Measurements from ENCODE around the gene PDCD11.
"Not testable (repeated sequence)": the region's sequence is repeated elsewhere in the genome, so short reads cannot be mapped to it uniquely, and the experiment has no call there.

PDCD11 gene

GRCh38 chr10:103416436-103417147, 20.2 kb downstream of the PDCD11 start:
- H3K27ac ChIP-seq (ENCODE audit: insufficient read depth, low read length, poor library complexity, severe bottlenecking): no peak overlapping the region
- no peaks in the 10 kb centered on the region for H3K27me3 ChIP-seq (replicated peaks; ENCODE audit: control insufficient read depth, insufficient read depth, low read length, poor library complexity, severe bottlenecking)
- no peaks in the 10 kb centered on the region for H3K9me3 ChIP-seq (ENCODE audit: control insufficient read depth, low read length)
- peaks cover 90% of the 10 kb centered on the region for H3K36me3 ChIP-seq (ENCODE audit: control insufficient read depth, insufficient read depth, low read length)
- peak; percentile 28 to 60 (median 31) for DNase-seq
- no peak overlapping the region for H3K4me3 ChIP-seq (ENCODE audit: insufficient read depth, low read depth, low read length, poor library complexity, severe bottlenecking)
- H3K4me1 ChIP-seq (ENCODE audit: control insufficient read depth, insufficient read depth, low read length, poor library complexity, severe bottlenecking): no peaks in the 10 kb centered on the region

- not testable (repeated sequence) for H3K9me3 ChIP-seq (ENCODE audit: control insufficient read depth, low read length); H3K4me3 ChIP-seq (ENCODE audit: insufficient read depth, low read depth, low read length, poor library complexity, severe bottlenecking); DNase-seq; H3K27me3 ChIP-seq (replicated peaks; ENCODE audit: control insufficient read depth, insufficient read depth, low read length, poor library complexity, severe bottlenecking); H3K27ac ChIP-seq (ENCODE audit: insufficient read depth, low read length, poor library complexity, severe bottlenecking); H3K4me1 ChIP-seq (ENCODE audit: control insufficient read depth, insufficient read depth, low read length, poor library complexity, severe bottlenecking)
- H3K36me3 ChIP-seq (ENCODE audit: control insufficient read depth, insufficient read depth, low read length): peaks cover 88% of the 10 kb centered on the region
Measured at GRCh38 chr10:103417148-103417469, 20.7 kb downstream of the PDCD11 start.

GRCh38 chr10:103417601-103418000, 21.2 kb downstream of the PDCD11 start:
- Histone ChIP-seq H3K4me1 (ENCODE audit: control insufficient read depth, insufficient read depth, low read length, poor library complexity, severe bottlenecking) (no peaks in the 10 kb centered on the region), H3K27me3 (replicated peaks; ENCODE audit: control insufficient read depth, insufficient read depth, low read length, poor library complexity, severe bottlenecking) (no peaks in the 10 kb centered on the region), H3K9me3 (ENCODE audit: control insufficient read depth, low read length) (no peaks in the 10 kb centered on the region), H3K27ac (ENCODE audit: insufficient read depth, low read length, poor library complexity, severe bottlenecking) (no peak overlapping the region), H3K36me3 (ENCODE audit: control insufficient read depth, insufficient read depth, low read length) (peaks cover 89% of the 10 kb centered on the region), H3K4me3 (ENCODE audit: insufficient read depth, low read depth, low read length, poor library complexity, severe bottlenecking) (no peak overlapping the region)
- no peak for DNase-seq

GRCh38 chr10:103419101-103419500, 22.7 kb downstream of the PDCD11 start:
- Histone ChIP-seq H3K27ac (ENCODE audit: insufficient read depth, low read length, poor library complexity, severe bottlenecking) (no peak overlapping the region), H3K27me3 (replicated peaks; ENCODE audit: control insufficient read depth, insufficient read depth, low read length, poor library complexity, severe bottlenecking) (no peaks in the 10 kb centered on the region), H3K36me3 (ENCODE audit: control insufficient read depth, insufficient read depth, low read length) (peaks cover 89% of the 10 kb centered on the region), H3K9me3 (ENCODE audit: control insufficient read depth, low read length) (no peaks in the 10 kb centered on the region), H3K4me1 (ENCODE audit: control insufficient read depth, insufficient read depth, low read length, poor library complexity, severe bottlenecking) (no peaks in the 10 kb centered on the region), H3K4me3 (ENCODE audit: insufficient read depth, low read depth, low read length, poor library complexity, severe bottlenecking) (no peak overlapping the region)
- DNase-seq: no peak

GRCh38 chr10:103423748-103424147, 27.3 kb downstream of the PDCD11 start:
- H3K27ac ChIP-seq (ENCODE audit: insufficient read depth, low read length, poor library complexity, severe bottlenecking): no peak overlapping the region
- H3K4me3 ChIP-seq (ENCODE audit: insufficient read depth, low read depth, low read length, poor library complexity, severe bottlenecking): no peak overlapping the region
- peaks cover 68% of the 10 kb centered on the region for H3K36me3 ChIP-seq (ENCODE audit: control insufficient read depth, insufficient read depth, low read length)
- H3K9me3 ChIP-seq (ENCODE audit: control insufficient read depth, low read length): no peaks in the 10 kb centered on the region
- no peak for DNase-seq
- H3K27me3 ChIP-seq (replicated peaks; ENCODE audit: control insufficient read depth, insufficient read depth, low read length, poor library complexity, severe bottlenecking): no peaks in the 10 kb centered on the region
- peaks cover 4% of the 10 kb centered on the region for H3K4me1 ChIP-seq (ENCODE audit: control insufficient read depth, insufficient read depth, low read length, poor library complexity, severe bottlenecking)

GRCh38 chr10:103427866-103428265, 31.4 kb downstream of the PDCD11 start:
- Histone ChIP-seq H3K36me3 (ENCODE audit: control insufficient read depth, insufficient read depth, low read length) (peaks cover 35% of the 10 kb centered on the region), H3K4me1 (ENCODE audit: control insufficient read depth, insufficient read depth, low read length, poor library complexity, severe bottlenecking) (peaks cover 18% of the 10 kb centered on the region), H3K9me3 (ENCODE audit: control insufficient read depth, low read length) (no peaks in the 10 kb centered on the region), H3K4me3 (ENCODE audit: insufficient read depth, low read depth, low read length, poor library complexity, severe bottlenecking) (no peak overlapping the region), H3K27ac (ENCODE audit: insufficient read depth, low read length, poor library complexity, severe bottlenecking) (no peak overlapping the region), H3K27me3 (replicated peaks; ENCODE audit: control insufficient read depth, insufficient read depth, low read length, poor library complexity, severe bottlenecking) (no peaks in the 10 kb centered on the region)
- DNase-seq: no peak

- Histone ChIP-seq H3K9me3 (ENCODE audit: control insufficient read depth, low read length) (no peaks in the 10 kb centered on the region), H3K4me1 (ENCODE audit: control insufficient read depth, insufficient read depth, low read length, poor library complexity, severe bottlenecking) (peaks cover 18% of the 10 kb centered on the region), H3K36me3 (ENCODE audit: control insufficient read depth, insufficient read depth, low read length) (peaks cover 32% of the 10 kb centered on the region), H3K27me3 (replicated peaks; ENCODE audit: control insufficient read depth, insufficient read depth, low read length, poor library complexity, severe bottlenecking) (no peaks in the 10 kb centered on the region), H3K27ac (ENCODE audit: insufficient read depth, low read length, poor library complexity, severe bottlenecking) (no peak overlapping the region), H3K4me3 (ENCODE audit: insufficient read depth, low read depth, low read length, poor library complexity, severe bottlenecking) (peak overlapping the region; percentile 13)
- DNase-seq: no peak
Measured at GRCh38 chr10:103428989-103429643, 32.7 kb downstream of the PDCD11 start.

GRCh38 chr10:103429647-103430046, 33.2 kb downstream of the PDCD11 start:
- Histone ChIP-seq H3K27ac (ENCODE audit: insufficient read depth, low read length, poor library complexity, severe bottlenecking) (no peak overlapping the region), H3K36me3 (ENCODE audit: control insufficient read depth, insufficient read depth, low read length) (peaks cover 32% of the 10 kb centered on the region), H3K9me3 (ENCODE audit: control insufficient read depth, low read length) (no peaks in the 10 kb centered on the region), H3K4me3 (ENCODE audit: insufficient read depth, low read depth, low read length, poor library complexity, severe bottlenecking) (peak overlapping the region; percentile 13), H3K4me1 (ENCODE audit: control insufficient read depth, insufficient read depth, low read length, poor library complexity, severe bottlenecking) (peaks cover 18% of the 10 kb centered on the region), H3K27me3 (replicated peaks; ENCODE audit: control insufficient read depth, insufficient read depth, low read length, poor library complexity, severe bottlenecking) (no peaks in the 10 kb centered on the region)
- DNase-seq: no peak

GRCh38 chr10:103431902-103432301, 35.5 kb downstream of the PDCD11 start:
- no peak for DNase-seq
- H3K27ac ChIP-seq (ENCODE audit: insufficient read depth, low read length, poor library complexity, severe bottlenecking): no peak overlapping the region
- H3K27me3 ChIP-seq (replicated peaks; ENCODE audit: control insufficient read depth, insufficient read depth, low read length, poor library complexity, severe bottlenecking): no peaks in the 10 kb centered on the region
- H3K36me3 ChIP-seq (ENCODE audit: control insufficient read depth, insufficient read depth, low read length): peaks cover 36% of the 10 kb centered on the region
- H3K4me3 ChIP-seq (ENCODE audit: insufficient read depth, low read depth, low read length, poor library complexity, severe bottlenecking): no peak overlapping the region
- peaks cover 18% of the 10 kb centered on the region for H3K4me1 ChIP-seq (ENCODE audit: control insufficient read depth, insufficient read depth, low read length, poor library complexity, severe bottlenecking)
- H3K9me3 ChIP-seq (ENCODE audit: control insufficient read depth, low read length): no peaks in the 10 kb centered on the region

- DNase-seq: no peak
- Histone ChIP-seq H3K9me3 (ENCODE audit: control insufficient read depth, low read length) (no peaks in the 10 kb centered on the region), H3K4me1 (ENCODE audit: control insufficient read depth, insufficient read depth, low read length, poor library complexity, severe bottlenecking) (peaks cover 13% of the 10 kb centered on the region), H3K4me3 (ENCODE audit: insufficient read depth, low read depth, low read length, poor library complexity, severe bottlenecking) (no peak overlapping the region), H3K27me3 (replicated peaks; ENCODE audit: control insufficient read depth, insufficient read depth, low read length, poor library complexity, severe bottlenecking) (no peaks in the 10 kb centered on the region), H3K27ac (ENCODE audit: insufficient read depth, low read length, poor library complexity, severe bottlenecking) (no peak overlapping the region), H3K36me3 (ENCODE audit: control insufficient read depth, insufficient read depth, low read length) (peaks cover 40% of the 10 kb centered on the region)
Measured at GRCh38 chr10:103433858-103434257, 37.4 kb downstream of the PDCD11 start.
